Activated CD4-positive, alpha-beta T cell treated with anti-CD3 and anti-CD28 coated beads, Interleukin-2, amount 50 U/mL, for 48 hours (primary cell): ENCODE measurements around the gene CEBPA.
"Not testable (repeated sequence)": the region's sequence is repeated elsewhere in the genome, so short reads cannot be mapped to it uniquely, and the experiment has no call there.

Experiments
- DNase-seq, 2 experiments: peaks; one replicate each; pipeline ENCODE4 v3.0.0-alpha.2; 2020

CEBPA gene

DNA sequence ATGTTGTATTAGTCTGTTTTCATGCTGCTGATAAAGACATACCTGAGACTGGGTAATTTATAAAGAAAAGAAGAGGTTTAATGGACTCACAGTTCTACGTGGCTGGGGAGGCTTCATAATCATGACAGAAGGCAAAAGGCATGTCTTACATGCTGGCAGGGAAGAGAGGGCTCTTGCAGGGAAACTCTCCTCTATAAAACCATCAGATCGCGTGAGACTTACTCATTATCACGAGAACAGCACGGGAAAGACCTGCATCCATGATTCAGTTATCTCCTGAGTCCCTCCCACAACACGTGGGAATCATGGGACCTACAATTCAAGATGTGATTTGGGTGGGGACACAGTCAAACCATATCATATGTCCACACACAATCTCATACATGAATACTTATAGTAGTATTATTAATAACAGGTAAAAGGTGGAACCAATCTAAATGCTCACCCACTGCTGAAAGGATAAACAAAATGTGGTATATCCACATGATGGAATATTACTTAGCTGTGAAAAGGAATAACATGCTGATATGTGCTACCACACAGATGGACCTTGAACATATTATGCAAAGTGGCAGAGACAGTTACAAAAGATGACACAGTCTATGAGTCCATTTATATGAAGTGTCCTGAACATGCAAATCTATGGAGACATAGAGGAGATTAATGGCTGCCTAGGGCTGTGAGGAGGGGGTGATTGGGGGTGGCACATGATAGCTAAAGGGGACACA is 20.9 kb upstream of the CEBPA start:
- no peak for DNase-seq

DNA sequence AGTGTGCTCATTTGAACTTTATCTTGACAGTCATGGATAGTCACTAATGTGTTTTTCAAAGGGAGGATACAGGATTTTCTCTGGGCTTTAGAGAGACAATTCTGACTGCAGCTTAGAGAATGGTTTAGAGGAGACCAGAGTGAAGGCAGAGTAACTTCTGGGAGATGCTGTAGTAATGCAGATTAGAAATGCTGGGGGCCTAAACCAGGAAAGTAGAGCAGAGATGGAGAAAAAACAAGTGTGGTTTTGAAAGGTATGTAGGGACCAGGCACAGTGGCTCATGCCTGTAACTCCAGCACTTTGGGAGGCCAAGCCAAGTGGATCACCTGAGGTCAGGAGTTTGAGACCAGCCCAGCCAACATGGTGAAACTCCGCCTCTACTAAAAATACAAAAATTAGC is 18.3 kb upstream of the CEBPA start:
- no peak for DNase-seq

DNA sequence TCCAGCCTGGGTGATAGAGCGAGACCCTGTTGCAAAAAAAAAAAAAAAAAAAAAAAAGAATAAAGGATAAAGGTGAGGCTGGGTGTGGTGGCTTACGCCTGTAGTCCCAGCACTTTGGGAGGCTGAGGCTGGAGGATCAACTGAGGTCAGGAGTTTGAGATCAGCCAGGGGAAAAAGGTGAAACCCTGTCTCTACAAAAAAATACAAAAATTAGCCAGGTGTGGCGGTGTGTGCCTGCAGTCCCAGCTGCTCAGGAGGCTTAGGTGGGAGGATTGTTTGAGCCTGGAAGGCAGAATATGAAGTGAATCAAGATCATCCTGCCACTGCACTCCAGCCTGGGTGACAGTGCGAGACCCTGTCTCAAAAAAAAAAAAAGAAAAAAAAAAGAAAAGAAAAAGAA is 15.7 kb upstream of the CEBPA start:
- DNase-seq = not testable (repeated sequence)

DNA sequence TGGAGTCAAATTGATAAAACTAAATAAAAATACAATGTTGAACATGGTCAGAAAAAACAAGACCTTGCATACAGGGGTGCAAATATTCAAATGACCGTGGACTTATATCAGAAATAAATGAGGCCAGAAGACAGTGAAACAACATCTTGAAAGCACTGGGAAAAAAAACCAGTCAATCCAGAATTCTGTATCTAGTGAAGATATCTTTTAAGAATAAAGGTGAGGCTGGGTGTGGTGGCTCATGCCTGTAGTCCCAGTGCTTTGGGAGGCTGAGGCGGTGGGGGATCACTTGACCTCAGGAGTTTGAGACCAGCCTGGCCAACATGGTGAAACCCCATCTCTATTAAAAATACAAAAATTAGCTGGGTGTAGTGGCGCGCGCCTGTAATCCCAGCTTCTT is 15.2 kb upstream of the CEBPA start:
- no peak for DNase-seq

DNA sequence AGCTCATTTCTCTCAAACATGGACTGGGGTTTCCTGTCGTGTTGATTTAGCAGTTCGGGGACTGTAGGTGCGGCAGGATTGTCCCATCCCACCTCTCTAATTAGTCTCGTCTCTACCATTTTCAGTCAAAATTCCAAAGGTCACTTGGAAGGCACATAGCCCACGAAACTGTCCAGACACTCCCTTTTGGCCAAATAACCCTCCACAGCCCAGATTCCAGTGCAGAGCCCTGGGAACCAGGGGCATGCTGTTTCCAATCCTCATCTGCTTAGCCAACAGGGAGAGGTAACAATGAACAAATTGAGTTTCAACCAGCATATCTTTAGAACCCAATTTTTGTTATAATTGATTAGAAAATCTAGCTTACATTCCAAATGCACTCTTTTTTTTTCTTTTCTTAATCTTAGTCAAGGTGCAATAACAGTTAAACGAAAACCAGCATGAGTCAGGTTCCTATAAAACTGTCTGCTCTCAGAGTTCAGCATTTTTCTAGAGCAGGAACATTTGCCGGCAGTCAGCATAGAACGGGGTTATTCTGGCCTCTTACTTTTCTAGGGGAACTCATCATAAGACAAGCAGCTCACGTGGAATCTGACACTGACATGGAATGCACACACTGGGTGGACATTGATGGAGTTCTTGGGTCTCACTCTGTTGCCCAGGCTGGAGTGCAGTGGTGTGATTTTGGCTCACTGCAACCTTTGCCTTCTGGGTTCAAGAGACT is 14.4 kb upstream of the CEBPA start:
- DNase-seq = no peak

DNA sequence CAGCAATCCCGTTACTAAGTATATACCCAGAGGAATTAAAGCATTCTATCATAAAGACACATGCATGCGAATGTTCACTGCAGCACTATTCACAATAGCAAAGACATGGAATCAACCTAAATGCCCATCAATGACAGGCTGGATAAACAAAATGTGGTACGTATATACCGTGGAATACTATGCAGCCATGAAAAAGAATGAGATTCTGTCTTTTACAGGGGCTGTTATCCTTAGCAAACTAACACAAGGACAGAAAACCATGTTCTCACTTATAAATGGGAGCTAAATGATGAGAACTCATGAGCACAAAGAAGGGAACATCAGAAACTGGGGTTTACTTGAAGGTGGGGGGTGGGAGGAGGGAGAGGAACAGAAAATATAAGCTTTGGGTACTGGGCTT is 10.5 kb upstream of the CEBPA start:
- not testable (repeated sequence) for DNase-seq

DNA sequence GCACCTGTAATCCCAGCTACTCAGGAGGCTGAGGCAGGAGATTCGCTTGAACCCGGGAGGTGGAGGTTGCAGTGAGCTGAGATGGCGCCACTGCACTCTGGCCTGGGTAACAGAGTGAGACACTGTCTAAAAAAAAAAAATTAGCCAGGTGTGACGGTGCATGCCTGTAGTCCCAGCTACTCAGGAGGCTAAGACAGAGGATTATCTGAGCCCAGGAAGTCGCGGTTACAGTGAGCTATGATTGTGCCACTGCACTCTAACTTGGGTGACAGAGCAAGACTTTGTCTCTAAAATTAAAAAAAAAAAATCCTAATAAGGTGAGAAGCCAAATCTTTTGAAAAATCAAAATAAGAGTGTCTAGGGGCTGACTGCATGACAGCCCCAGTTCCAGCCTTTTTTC is 9.7 kb upstream of the CEBPA start:
- DNase-seq = no peak

GRCh38 chr19:33311326-33311682 is 9.0 kb upstream of the CEBPA start:
- DNase-seq = peak; percentile 21 to 32

DNA sequence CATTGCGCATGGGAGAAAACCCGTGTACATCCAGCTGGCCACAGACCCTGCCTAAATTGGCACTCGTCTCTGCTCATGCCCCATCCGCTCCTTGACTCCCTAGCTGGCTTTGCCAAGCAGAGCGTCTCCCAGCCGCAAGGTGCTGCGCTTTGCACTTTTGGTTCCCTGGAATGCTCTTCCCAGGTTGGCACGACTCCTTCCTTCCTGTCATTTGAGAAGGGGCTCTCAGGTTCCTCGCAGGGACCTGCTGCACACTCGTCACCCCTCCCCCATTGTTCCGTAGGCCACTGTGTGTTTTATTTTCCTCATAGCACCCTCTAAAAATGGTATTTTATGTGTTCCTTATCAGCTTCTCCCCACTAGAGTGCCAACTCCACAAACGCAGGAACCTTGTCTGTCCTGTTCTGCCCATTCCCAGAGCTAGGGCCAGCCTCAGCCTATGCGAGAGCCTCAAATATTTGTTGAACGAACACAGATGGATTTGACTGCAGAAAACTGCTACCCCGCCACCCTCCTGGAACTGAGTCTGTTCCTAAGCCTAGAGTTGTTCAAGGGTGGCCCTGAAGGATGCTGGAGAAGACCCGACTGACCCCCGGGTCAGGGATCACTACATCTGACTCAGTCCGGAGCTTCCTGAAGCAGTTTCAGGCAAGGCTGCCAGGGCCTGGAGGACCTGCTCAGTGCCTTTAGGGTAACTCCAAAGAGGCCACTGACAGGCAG is 8.4 kb upstream of the CEBPA start:
- no peak for DNase-seq

- no peak for DNase-seq
Observed at GRCh38 chr19:33309826-33310225, 7.5 kb upstream of the CEBPA start.

DNA sequence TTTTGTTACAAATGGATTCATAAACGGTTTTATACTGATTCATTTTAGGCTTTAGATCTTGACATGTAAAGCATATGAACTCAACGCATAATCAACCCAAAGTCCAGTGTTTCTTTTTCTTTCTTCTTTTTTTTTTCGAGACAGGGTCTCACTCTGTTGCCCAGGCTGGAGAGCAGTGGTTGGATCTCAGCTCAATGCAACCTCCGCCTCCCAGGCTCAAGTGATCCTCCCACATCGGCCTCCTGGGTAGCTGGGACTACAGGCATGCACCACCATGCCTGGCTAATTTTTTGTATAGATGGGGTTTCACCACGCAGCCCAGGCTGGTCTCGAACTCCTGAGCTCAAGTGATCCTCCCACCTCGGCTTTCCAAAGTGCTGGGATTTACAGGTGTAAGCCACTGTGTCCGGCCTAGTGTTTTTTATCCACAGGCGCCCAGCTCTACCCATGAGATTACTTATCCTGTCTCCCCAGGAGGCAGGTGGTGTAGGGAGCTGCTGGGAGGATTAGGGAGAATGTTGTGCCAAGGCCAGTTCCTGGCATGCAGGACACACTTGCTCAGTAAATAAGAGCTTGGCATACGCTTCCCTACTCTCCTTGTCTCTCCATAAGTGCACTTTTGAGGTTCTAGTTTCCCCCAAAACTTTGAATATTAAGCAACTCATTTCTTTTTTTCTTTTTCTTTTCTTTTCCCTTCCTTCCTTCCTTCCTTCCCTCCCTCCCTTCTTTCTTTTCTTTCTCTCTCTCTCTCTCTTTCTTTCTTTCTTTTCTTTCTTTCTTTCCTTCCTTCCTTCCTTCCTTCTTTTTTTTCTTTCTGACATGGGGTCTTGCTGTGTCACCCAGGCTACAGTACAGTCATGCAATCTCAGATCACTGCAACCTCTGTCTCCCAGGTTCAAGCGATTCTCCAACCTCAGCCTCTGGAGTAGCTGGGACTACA is 4.8 kb upstream of the CEBPA start:
- no peak for DNase-seq

GRCh38 chr19:33306191-33306590 is 3.9 kb upstream of the CEBPA start:
- DNase-seq = no peak

DNA sequence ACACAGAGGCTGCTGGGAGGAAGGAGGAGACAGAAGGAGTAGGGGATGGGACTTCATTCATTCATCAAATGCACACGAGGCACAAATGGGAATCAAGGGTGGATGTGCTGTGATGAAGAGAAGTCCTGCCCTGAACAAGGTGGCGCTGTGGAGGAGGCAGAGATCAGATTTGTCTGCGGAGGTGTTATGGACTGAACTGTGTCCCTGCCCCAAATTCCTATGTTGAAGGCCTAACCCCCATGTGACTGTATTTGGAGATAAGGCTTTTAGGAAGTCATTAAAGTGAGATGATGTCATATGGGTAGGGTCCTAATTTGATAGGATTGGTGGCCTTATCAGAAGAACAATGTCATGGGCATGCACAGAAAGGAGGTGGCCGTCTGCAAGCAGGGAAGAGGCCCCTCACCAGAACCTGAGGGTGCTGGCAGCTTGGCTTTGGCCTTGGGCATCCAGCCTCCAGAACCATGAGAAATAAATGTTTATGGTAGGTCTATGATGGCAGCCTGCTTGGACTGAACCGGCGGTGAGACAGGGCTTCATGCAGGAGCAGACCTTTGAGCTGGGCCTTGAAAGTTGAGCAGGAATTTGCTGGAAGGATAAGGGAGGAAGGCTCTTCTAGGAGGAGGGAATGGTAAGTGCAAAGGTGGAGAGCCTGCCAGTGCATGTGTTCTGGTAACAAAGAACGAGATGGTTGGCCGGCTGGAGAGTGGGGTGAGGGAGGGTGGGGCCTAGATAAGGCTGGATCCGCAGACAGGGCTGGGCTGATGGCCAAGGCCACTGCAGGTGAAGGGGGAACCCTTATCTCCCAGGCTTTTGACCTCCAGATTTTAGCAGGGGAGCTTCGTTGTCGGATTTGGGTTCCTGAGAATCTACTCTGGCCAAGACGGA is 2.7 kb upstream of the CEBPA start:
- no peak for DNase-seq

DNA sequence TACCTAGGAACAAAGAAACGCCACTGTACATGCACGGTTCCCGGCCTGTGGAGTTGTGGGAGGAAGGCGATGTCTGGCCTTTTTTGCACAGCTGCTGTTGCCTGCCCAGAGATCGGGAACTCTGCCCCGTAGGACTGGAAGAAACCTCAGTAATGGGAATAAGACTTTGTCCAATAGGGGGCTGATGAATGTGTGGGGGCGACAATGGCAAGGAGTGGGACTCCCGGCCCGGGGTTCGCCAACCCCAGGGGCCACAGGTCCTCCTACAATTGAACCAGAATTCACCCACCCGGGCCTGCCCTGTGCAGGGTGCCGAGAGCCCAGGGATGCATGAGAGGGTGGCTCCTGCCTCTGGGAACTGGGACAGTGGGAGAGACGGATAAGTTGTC is 2.0 kb upstream of the CEBPA start:
- DNase-seq = no peak

DNA sequence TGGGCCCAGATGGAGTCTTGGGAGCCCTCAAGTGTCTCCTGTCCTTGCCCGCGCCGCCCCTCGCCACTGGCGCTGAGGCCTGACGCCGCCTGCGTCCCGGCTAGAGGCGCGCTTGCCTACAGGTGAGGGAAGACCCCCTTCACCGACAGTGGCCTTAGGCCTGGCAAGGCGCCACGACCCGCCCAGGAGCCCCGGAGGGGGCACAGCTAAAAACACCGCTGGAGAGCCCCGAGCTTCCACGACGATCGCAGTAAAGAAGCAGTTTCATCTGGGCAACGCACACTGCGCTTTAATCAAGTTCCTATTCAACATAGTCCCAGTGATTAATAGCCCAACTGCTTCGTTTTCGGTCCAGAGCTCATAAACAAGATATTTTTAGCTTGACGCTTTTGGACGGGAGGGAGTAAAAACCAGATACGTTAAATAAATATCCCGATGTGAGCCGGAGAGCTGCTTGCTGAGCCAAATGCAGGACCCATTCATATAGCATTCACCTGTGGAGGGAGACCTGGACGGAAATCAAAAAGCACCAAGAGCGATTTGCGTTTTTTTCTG is 1.5 kb upstream of the CEBPA start:
- DNase-seq = no peak

- DNase-seq = peak in 1 of 2 experiments; percentile 26
Observed at GRCh38 chr19:33302974-33303790, 848 bp upstream of the CEBPA start.

GRCh38 chr19:33301900-33302174 is 497 bp downstream of the CEBPA start:
- DNase-seq = no peak

DNA sequence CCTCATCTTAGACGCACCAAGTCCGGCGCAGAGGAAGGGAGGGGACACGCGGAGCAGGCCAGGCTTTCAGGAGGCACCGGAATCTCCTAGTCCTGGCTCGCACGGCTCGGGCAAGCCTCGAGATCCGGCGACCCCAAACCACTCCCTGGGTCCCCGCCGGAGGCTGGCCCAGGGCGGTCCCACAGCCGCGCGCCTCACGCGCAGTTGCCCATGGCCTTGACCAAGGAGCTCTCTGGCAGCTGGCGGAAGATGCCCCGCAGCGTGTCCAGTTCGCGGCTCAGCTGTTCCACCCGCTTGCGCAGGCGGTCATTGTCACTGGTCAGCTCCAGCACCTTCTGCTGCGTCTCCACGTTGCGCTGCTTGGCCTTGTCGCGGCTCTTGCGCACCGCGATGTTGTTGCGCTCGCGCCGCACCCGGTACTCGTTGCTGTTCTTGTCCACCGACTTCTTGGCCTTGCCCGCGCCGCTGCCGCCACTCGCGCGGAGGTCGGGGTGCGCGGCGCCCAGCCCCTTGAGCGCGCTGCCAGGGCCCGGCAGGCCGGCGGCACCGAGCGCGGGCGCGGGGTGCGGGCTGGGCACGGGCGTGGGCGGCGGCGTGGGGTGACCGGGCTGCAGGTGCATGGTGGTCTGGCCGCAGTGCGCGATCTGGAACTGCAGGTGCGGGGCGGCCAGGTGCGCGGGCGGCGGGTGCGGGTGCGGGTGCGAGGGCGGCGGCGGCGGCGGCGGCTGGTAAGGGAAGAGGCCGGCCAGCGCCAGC is 1.0 kb downstream of the CEBPA start:
- peak in 1 of 2 experiments; percentile 10 for DNase-seq

GRCh38 chr19:33300894-33301143 is 1.5 kb downstream of the CEBPA start:
- no peak for DNase-seq
